HG03095 (cell line): ENCODE measurements around the gene SLC8A3.
"Not testable (repeated sequence)": the region's sequence is repeated elsewhere in the genome, so short reads cannot be mapped to it uniquely, and the experiment has no call there.

ENCODE experiments used
- ATAC-seq: cut with Tn5 transposase; IDR thresholded peaks from one replicate; pipeline ENCODE4 v1.9.1; 2021; ENCODE audit warnings: moderate library complexity; ENCODE audit not compliant: unreplicated experiment

Gene SLC8A3

GRCh38 chr14:70188659-70189455, at the start of gene SLC8A3:
TSS of gene SLC8A3 (minus strand) at chr14:70188951. CDS start at chr14:70168422, 20,529 bp downstream.
- no peak for ATAC-seq

GRCh38 chr14:70237710-70238109, 49.0 kb upstream of the SLC8A3 start:
- ATAC-seq = no peak

- ATAC-seq = no peak
These were observed 45.6 kb upstream of the SLC8A3 start for GRCh38 chr14:70234066-70234950.

- ATAC-seq = not testable (repeated sequence)
These were observed 43.2 kb upstream of the SLC8A3 start for GRCh38 chr14:70231756-70232544.

- ATAC-seq = not testable (repeated sequence)
These were observed 41.3 kb upstream of the SLC8A3 start for GRCh38 chr14:70229877-70230640.

GRCh38 chr14:70213721-70214282, 25.1 kb upstream of the SLC8A3 start:
- no peak for ATAC-seq

GRCh38 chr14:70212752-70213151, 24.0 kb upstream of the SLC8A3 start:
- ATAC-seq = no peak

GRCh38 chr14:70208380-70208779, 19.6 kb upstream of the SLC8A3 start:
- no peak for ATAC-seq

GRCh38 chr14:70203686-70204085, 14.9 kb upstream of the SLC8A3 start:
- ATAC-seq = no peak

GRCh38 chr14:70201994-70202393, 13.2 kb upstream of the SLC8A3 start:
- ATAC-seq = no peak

GRCh38 chr14:70193396-70193795, 4.6 kb upstream of the SLC8A3 start:
- no peak for ATAC-seq

- no peak for ATAC-seq
These were observed 4.2 kb upstream of the SLC8A3 start for GRCh38 chr14:70192915-70193314.

- no peak for ATAC-seq
These were observed 1.4 kb upstream of the SLC8A3 start for GRCh38 chr14:70190156-70190555.

- ATAC-seq = no peak
These were observed 816 bp upstream of the SLC8A3 start for GRCh38 chr14:70189456-70190077.

- no peak for ATAC-seq
These were observed 461 bp downstream of the SLC8A3 start for GRCh38 chr14:70188322-70188658.

GRCh38 chr14:70186900-70187451, 1.8 kb downstream of the SLC8A3 start:
- no peak for ATAC-seq

GRCh38 chr14:70183991-70184390, 4.8 kb downstream of the SLC8A3 start:
- ATAC-seq = peak; percentile 59

- no peak for ATAC-seq
These were observed 7.5 kb downstream of the SLC8A3 start for GRCh38 chr14:70181276-70181675.

- no peak for ATAC-seq
These were observed 8.0 kb downstream of the SLC8A3 start for GRCh38 chr14:70180718-70181117.
